Fibroblast of upper back skin (primary cell): ENCODE data around the gene HSPA1L.

Source experiments
- DNase-seq: peaks from one replicate; pipeline ENCODE4 v3.0.0-alpha.2; 2013

Gene HSPA1L

DNA sequence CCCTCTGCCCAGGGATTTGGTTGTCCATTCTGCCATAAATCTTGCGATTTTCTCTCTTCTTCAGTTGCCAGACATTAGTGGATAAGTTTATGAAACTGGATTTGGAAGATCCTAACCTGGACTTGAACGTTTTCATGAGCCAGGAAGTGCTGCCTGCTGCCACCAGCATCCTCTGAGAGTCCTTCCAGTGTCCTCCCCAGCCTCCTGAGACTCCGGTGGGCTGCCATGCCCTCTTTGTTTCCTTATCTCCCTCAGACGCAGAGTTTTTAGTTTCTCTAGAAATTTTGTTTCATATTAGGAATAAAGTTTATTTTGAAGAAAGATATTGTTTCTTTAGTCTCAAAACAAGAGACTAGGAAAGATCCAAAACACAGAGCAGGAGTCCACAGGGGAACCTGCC, 52.7 kb downstream of the HSPA1L start, which contains the start of gene SAPCD1:
Gene SAPCD1 (plus strand): TSS at position 301 of the 400 bp plus-strand sequence. CDS start 399 bp downstream, outside the sequence.
- DNase-seq = no peak

DNA sequence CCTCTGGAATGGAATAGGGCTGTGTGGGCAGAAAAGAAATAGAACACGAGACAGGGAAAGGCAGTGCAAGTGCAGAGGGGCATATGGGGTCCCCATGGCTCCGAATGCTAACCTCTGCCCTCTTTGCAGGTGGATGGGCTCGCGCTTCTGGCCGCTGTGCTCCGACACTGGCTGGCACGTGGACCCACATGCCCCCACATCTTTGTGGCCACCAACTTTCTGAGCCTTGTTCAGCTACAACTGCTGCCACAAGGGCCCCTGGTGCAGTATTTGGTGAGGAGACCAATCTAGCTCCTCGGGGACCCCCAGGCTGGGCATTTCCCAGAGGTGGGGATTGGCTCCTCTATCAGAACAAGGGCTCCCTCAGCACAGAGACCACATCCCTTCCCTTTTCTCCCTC, 53.7 kb downstream of the HSPA1L start:
- no peak for DNase-seq

DNA sequence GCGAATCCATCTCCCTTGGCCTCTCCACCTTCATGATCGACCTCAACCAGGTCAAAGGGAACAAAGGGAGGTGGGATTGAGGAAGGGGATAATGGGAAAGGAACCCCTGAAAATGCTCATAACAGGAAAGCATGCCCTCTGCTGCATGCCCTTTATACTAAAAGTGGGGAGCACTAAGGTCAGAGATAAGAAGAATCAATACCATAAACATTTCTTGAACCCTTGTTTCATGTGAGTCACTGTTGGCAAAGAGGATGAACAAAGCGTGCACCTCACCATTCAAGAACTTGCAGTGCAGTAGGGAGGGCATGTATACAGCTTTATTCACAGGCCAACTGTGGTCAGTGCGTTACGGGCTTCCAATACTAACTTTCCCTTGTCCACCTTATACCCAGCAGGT, 54.3 kb downstream of the HSPA1L start:
- DNase-seq = no peak
